Naive thymus-derived CD4-positive, alpha-beta T cell (primary cell): ENCODE results near the gene RORB. TPM values are rescaled to one million over a fixed set of nuclear protein-coding genes. Genes with fewer than 3 reads are reported as not detected.

Experiments used
- ATAC-seq: fragments of 150-1000 bp; cut with Tn5 transposase; 2 replicates; pipeline ENCODE4 v1.10.0; 2021; ENCODE audit warnings: mild to moderate bottlenecking, moderate library complexity
- CTCF ChIA-PET: fragments of 350-600 bp; sonication (Branson Sonifier 250); formaldehyde crosslinking; loops from one replicate; lab custom pipeline; 2021; ENCODE audit warnings: antibody characterized with exemption; lab: Charles Lee
- POLR2A ChIA-PET: fragments of 350-600 bp; sonication (Branson Sonifier 250); formaldehyde crosslinking; loops from one replicate; lab custom pipeline; 2021; ENCODE audit warnings: antibody characterized with exemption, inconsistent platforms; lab: Charles Lee
- DNase-seq, 9 donors: peaks; one replicate each; pipeline versions ENCODE4 v3.0.0 to v3.0.0-alpha.2; 2020 to 2022; ENCODE audit warnings: mixed read lengths in 1 of 9
- H3K27ac ChIP-seq: one replicate; pipeline ENCODE4 v1.7.0; 2013; ENCODE audit warnings: mild to moderate bottlenecking, low read depth, low read length, moderate library complexity
- H3K27me3 ChIP-seq, 2 donors: one replicate each; pipeline ENCODE4 v1.7.0; 2013; ENCODE audit warnings: low read length in 2 of 2, mild to moderate bottlenecking in 2 of 2, moderate library complexity in 2 of 2; ENCODE audit not compliant: control insufficient read depth in 2 of 2, insufficient read depth in 2 of 2
- H3K36me3 ChIP-seq, 3 experiments: 1 replicate in 2 of 3; 2 replicates in 1 of 3; pipeline ENCODE4 v1.7.0; 2013; ENCODE audit warnings: low read length in 3 of 3, mild to moderate bottlenecking in 3 of 3, moderate library complexity in 1 of 3; ENCODE audit not compliant: insufficient read depth in 3 of 3, control insufficient read depth in 2 of 3
- H3K4me1 ChIP-seq, 2 donors: one replicate each; pipeline ENCODE4 v1.7.0; 2013; ENCODE audit warnings: low read length in 2 of 2, mild to moderate bottlenecking in 2 of 2, moderate library complexity in 1 of 2; ENCODE audit not compliant: control insufficient read depth in 2 of 2, insufficient read depth in 2 of 2
- H3K4me3 ChIP-seq: 2 replicates; pipeline ENCODE4 v1.7.0; 2013; ENCODE audit warnings: mild to moderate bottlenecking, low read length
- H3K9me3 ChIP-seq, 3 experiments: 1 replicate in 2 of 3; 2 replicates in 1 of 3; pipeline ENCODE4 v1.7.0; 2013; ENCODE audit warnings: low read length in 3 of 3; ENCODE audit not compliant: control insufficient read depth in 2 of 3
- H3K27ac Mint-ChIP-seq, 9 donors: one replicate each; pipeline ENCODE4 v1.8.0; 2020 to 2022; ENCODE audit warnings: mixed read lengths in 9 of 9, mild to moderate bottlenecking in 8 of 9, moderate library complexity in 5 of 9, inconsistent platforms in 2 of 9
- H3K27me3 Mint-ChIP-seq, 5 donors: one replicate each; pipeline ENCODE4 v1.8.0; 2021 to 2022; ENCODE audit warnings: mixed read lengths in 5 of 5, mild to moderate bottlenecking in 1 of 5
- H3K36me3 Mint-ChIP-seq, 5 donors: one replicate each; pipeline ENCODE4 v1.8.0; 2020 to 2022; ENCODE audit warnings: mixed read lengths in 5 of 5, mild to moderate bottlenecking in 3 of 5, inconsistent platforms in 1 of 5
- H3K4me1 Mint-ChIP-seq, 7 donors: one replicate each; pipeline ENCODE4 v1.8.0; 2020 to 2022; ENCODE audit warnings: mixed read lengths in 7 of 7, mild to moderate bottlenecking in 3 of 7, inconsistent platforms in 1 of 7
- H3K4me3 Mint-ChIP-seq, 10 donors: one replicate each; pipeline ENCODE4 v1.8.0; 2020 to 2022; ENCODE audit warnings: mild to moderate bottlenecking in 10 of 10, mixed read lengths in 10 of 10, moderate library complexity in 6 of 10, inconsistent platforms in 2 of 10
- H3K9me3 Mint-ChIP-seq, 11 donors: one replicate each; pipeline ENCODE4 v1.8.0; 2020 to 2022; ENCODE audit warnings: mixed read lengths in 11 of 11, mild to moderate bottlenecking in 4 of 11, inconsistent platforms in 1 of 11, moderate library complexity in 1 of 11
- intact Hi-C, 2 donors: fragments of 100-400 bp; cut with micrococcal nuclease; formaldehyde crosslinking; loops; one replicate each; pipeline ENCODE4 v1.15.1; 2023
- polyA plus RNA-seq, 2 donors: library from polyadenylated mRNA; unstranded; fragments of 300-500 nt; fragmentation: Illumina TruSeq; gene quantifications; one replicate each; pipeline ENCODE4 v1.2.3, GENCODE V29; 2021
- total RNA-seq, 6 experiments: library from RNA in 5 of 6; stranded (reverse) in 5 of 6; gene quantifications; 1 replicate in 5 of 6; 2 replicates in 1 of 6; pipeline ENCODE4 v1.2.3 and lab custom pipeline; 2021 to 2026

Gene RORB
- total and polyA plus RNA-seq, 7 experiments from 2014 or later = 0.12 TPM; not detected in 6

GRCh38 chr9:74644023-74644422 is 146.9 kb downstream of the RORB start:
- Mint-ChIP-seq H3K9me3 (peaks cover 0 to 2% (median 0%) of the 10 kb centered on the region in 11 donors), H3K27ac (no peak overlapping the region), H3K4me3 (no peak overlapping the region), H3K4me1 (no peaks in the 10 kb centered on the region), H3K27me3 (peaks cover 4 to 13% (median 6%) of the 10 kb centered on the region in 5 donors), H3K36me3 (no peaks in the 10 kb centered on the region)
- CTCF ChIA-PET = no interaction called here
- Histone ChIP-seq H3K27me3 (no peaks in the 10 kb centered on the region), H3K27ac (no peak overlapping the region), H3K4me3 (no peak overlapping the region), H3K36me3 (no peaks in the 10 kb centered on the region), H3K9me3 (no peaks in the 10 kb centered on the region), H3K4me1 (no peaks in the 10 kb centered on the region)
- POLR2A ChIA-PET = no interaction called here
- DNase-seq (no peak), ATAC-seq (no peak)
- intact Hi-C loops = loop anchor here in 1 of 2 donors (10.0 kb wide), 2 partner anchors 959 to 1439 kb away; no protein-coding TSS in a partner anchor

- H3K27me3 Mint-ChIP-seq = peaks cover 0 to 20% (median 4%) of the 10 kb centered on the region in 5 donors
- Histone ChIP-seq H3K27ac (no peak overlapping the region), H3K27me3 (no peaks in the 10 kb centered on the region), H3K36me3 (no peaks in the 10 kb centered on the region), H3K4me1 (no peaks in the 10 kb centered on the region), H3K9me3 (no peaks in the 10 kb centered on the region), H3K4me3 (no peak overlapping the region)
- no peaks in the 10 kb centered on the region for H3K4me1 Mint-ChIP-seq
- no peak overlapping the region for H3K27ac Mint-ChIP-seq
- POLR2A ChIA-PET = no interaction called here
- intact Hi-C loops = loop anchor here in 1 of 2 donors (10.0 kb wide), 2 partner anchors 960 to 1440 kb away; no protein-coding TSS in a partner anchor
- no peaks in the 10 kb centered on the region for H3K36me3 Mint-ChIP-seq
- no peak for ATAC-seq
- no peak for DNase-seq
- no peaks in the 10 kb centered on the region for H3K9me3 Mint-ChIP-seq
- CTCF ChIA-PET = no interaction called here
- H3K4me3 Mint-ChIP-seq = no peak overlapping the region
These were observed 148.0 kb downstream of the RORB start for GRCh38 chr9:74645007-74645639.

GRCh38 chr9:74653410-74654080 is 156.4 kb downstream of the RORB start:
- ChIA-PET CTCF (no interaction called here), POLR2A (no interaction called here)
- no peaks in the 10 kb centered on the region for H3K36me3 ChIP-seq
- H3K4me3 Mint-ChIP-seq = no peak overlapping the region
- no peak overlapping the region for H3K4me3 ChIP-seq
- H3K36me3 Mint-ChIP-seq = no peaks in the 10 kb centered on the region
- H3K27me3 Mint-ChIP-seq = peaks cover 4 to 24% (median 5%) of the 10 kb centered on the region in 5 donors
- intact Hi-C loops = no loop called here
- H3K27ac ChIP-seq = no peak overlapping the region
- ATAC-seq (no peak), DNase-seq (no peak)
- no peaks in the 10 kb centered on the region for H3K4me1 Mint-ChIP-seq
- no peaks in the 10 kb centered on the region for H3K4me1 ChIP-seq
- no peaks in the 10 kb centered on the region for H3K27me3 ChIP-seq
- H3K9me3 ChIP-seq = no peaks in the 10 kb centered on the region
- peaks cover 0 to 3% (median 0%) of the 10 kb centered on the region in 11 donors for H3K9me3 Mint-ChIP-seq
- H3K27ac Mint-ChIP-seq = peak overlapping the region in 1 of 9 donors; percentile 48

- ChIA-PET POLR2A (no interaction called here), CTCF (no interaction called here)
- H3K27me3 ChIP-seq = no peaks in the 10 kb centered on the region
- no peaks in the 10 kb centered on the region for H3K4me1 Mint-ChIP-seq
- no peak overlapping the region for H3K27ac Mint-ChIP-seq
- intact Hi-C loops = no loop called here
- H3K9me3 ChIP-seq = no peaks in the 10 kb centered on the region
- no peaks in the 10 kb centered on the region for H3K4me1 ChIP-seq
- no peaks in the 10 kb centered on the region for H3K36me3 ChIP-seq
- peaks cover 0 to 14% (median 3%) of the 10 kb centered on the region in 5 donors for H3K27me3 Mint-ChIP-seq
- peaks cover 0 to 2% (median 0%) of the 10 kb centered on the region in 11 donors for H3K9me3 Mint-ChIP-seq
- H3K4me3 Mint-ChIP-seq = no peak overlapping the region
- no peak overlapping the region for H3K4me3 ChIP-seq
- no peaks in the 10 kb centered on the region for H3K36me3 Mint-ChIP-seq
- no peak for ATAC-seq
- H3K27ac ChIP-seq = no peak overlapping the region
- no peak for DNase-seq
These were observed 165.5 kb downstream of the RORB start for GRCh38 chr9:74662674-74663073.

GRCh38 chr9:74663439-74663838 is 166.3 kb downstream of the RORB start:
- Histone ChIP-seq H3K36me3 (no peaks in the 10 kb centered on the region), H3K9me3 (no peaks in the 10 kb centered on the region), H3K27me3 (no peaks in the 10 kb centered on the region), H3K27ac (no peak overlapping the region), H3K4me3 (no peak overlapping the region), H3K4me1 (no peaks in the 10 kb centered on the region)
- Mint-ChIP-seq H3K9me3 (peaks cover 0 to 2% (median 0%) of the 10 kb centered on the region in 11 donors), H3K27ac (no peak overlapping the region), H3K4me3 (no peak overlapping the region), H3K4me1 (no peaks in the 10 kb centered on the region), H3K27me3 (peaks cover 0 to 15% (median 5%) of the 10 kb centered on the region in 5 donors), H3K36me3 (no peaks in the 10 kb centered on the region)
- ChIA-PET POLR2A (no interaction called here), CTCF (no interaction called here)
- ATAC-seq (no peak), DNase-seq (no peak)
- intact Hi-C loops = no loop called here

GRCh38 chr9:74666625-74667316 is 169.6 kb downstream of the RORB start:
- Mint-ChIP-seq H3K4me1 (no peaks in the 10 kb centered on the region), H3K27ac (no peak overlapping the region), H3K27me3 (peaks cover 3 to 17% (median 6%) of the 10 kb centered on the region in 5 donors), H3K36me3 (no peaks in the 10 kb centered on the region), H3K4me3 (no peak overlapping the region), H3K9me3 (no peaks in the 10 kb centered on the region)
- intact Hi-C loops = no loop called here
- Histone ChIP-seq H3K9me3 (no peaks in the 10 kb centered on the region), H3K4me3 (no peak overlapping the region), H3K27ac (no peak overlapping the region), H3K36me3 (no peaks in the 10 kb centered on the region), H3K27me3 (no peaks in the 10 kb centered on the region), H3K4me1 (no peaks in the 10 kb centered on the region)
- ChIA-PET POLR2A (no interaction called here), CTCF (no interaction called here)
- DNase-seq (no peak), ATAC-seq (no peak)
